PC-3 (cell line): ENCODE measurements around the gene CD44. TPM values are rescaled to one million over a fixed set of nuclear protein-coding genes. Genes with fewer than 3 reads are reported as not detected.

ENCODE experiments used
- ATAC-seq: fragments of 200-7000 bp; cut with Tn5 transposase; 2 replicates; pipeline ENCODE4 v1.9.1; 2020; ENCODE audit warnings: mild to moderate bottlenecking, moderate library complexity
- BruUV-seq: library from RNA; stranded (reverse); fragments of 400-500 nt; replicated peaks from 2 replicates; lab custom pipeline; 2021; lab: Mats Ljungman, UMichigan
- CTCF ChIA-PET: fragments of 300-600 bp; sonication (Branson Sonifier 250); formaldehyde crosslinking; loops from one replicate; lab custom pipeline; 2022; ENCODE audit warnings: antibody characterized with exemption; lab: Charles Lee
- POLR2A ChIA-PET: fragments of 300-600 bp; sonication (Branson Sonifier 250); formaldehyde crosslinking; loops from one replicate; lab custom pipeline; 2022; ENCODE audit warnings: antibody characterized with exemption; ENCODE audit not compliant: unreplicated experiment; lab: Charles Lee
- DNase-seq: peaks from one replicate; pipeline ENCODE4 v3.0.0-alpha.2; 2015
- H2AFZ ChIP-seq: fragments of 300-600 bp; sonication (generic); 2 replicates; pipeline ENCODE4 v1.6.0; 2016; ENCODE audit warnings: antibody characterized with exemption, low read length
- H3F3A ChIP-seq: fragments of 300-600 bp; sonication (generic); one replicate; pipeline ENCODE4 v1.6.0; 2017; ENCODE audit warnings: antibody characterized with exemption, low read length, control low read depth, mild to moderate bottlenecking; ENCODE audit not compliant: unreplicated experiment
- H3K27ac ChIP-seq: fragments of 300-600 bp; sonication (generic); 2 replicates; pipeline ENCODE4 v1.5.1; 2016; ENCODE audit warnings: mild to moderate bottlenecking, low read length
- H3K27me3 ChIP-seq: fragments of 300-600 bp; sonication (generic); 2 replicates; pipeline ENCODE4 v1.6.1; 2016; ENCODE audit warnings: low read length, mixed read lengths
- H3K36me3 ChIP-seq: fragments of 300-600 bp; sonication (generic); 2 replicates; pipeline ENCODE4 v1.6.1; 2016; ENCODE audit warnings: low read depth, mixed run types, low read length, mixed read lengths
- H3K4me1 ChIP-seq: fragments of 300-600 bp; sonication (generic); 2 replicates; pipeline ENCODE4 v1.5.1; 2016; ENCODE audit warnings: low read length; ENCODE audit not compliant: insufficient read depth
- H3K4me2 ChIP-seq: fragments of 300-600 bp; sonication (generic); 2 replicates; pipeline ENCODE4 v1.6.0; 2016; ENCODE audit warnings: low read length
- H3K4me3 ChIP-seq: fragments of 300-600 bp; sonication (generic); 2 replicates; pipeline ENCODE4 v1.5.1; 2016; ENCODE audit warnings: mild to moderate bottlenecking, low read length, mixed read lengths
- H3K79me2 ChIP-seq: fragments of 300-600 bp; sonication (generic); 2 replicates; pipeline ENCODE4 v1.6.1; 2017; ENCODE audit warnings: low read length, mixed read lengths
- H3K9ac ChIP-seq: fragments of 300-600 bp; sonication (generic); 2 replicates; pipeline ENCODE4 v1.6.0; 2016; ENCODE audit warnings: mild to moderate bottlenecking, low read length
- H3K9me2 ChIP-seq: fragments of 300-600 bp; sonication (generic); replicated peaks from 2 replicates; pipeline ENCODE4 v1.6.1; 2016; ENCODE audit warnings: mixed run types, low read length, mixed read lengths
- H3K9me3 ChIP-seq: fragments of 300-600 bp; sonication (generic); 2 replicates; pipeline ENCODE4 v1.6.1; 2016; ENCODE audit warnings: low read length, mixed read lengths
- H4K20me1 ChIP-seq: fragments of 300-600 bp; sonication (generic); 2 replicates; pipeline ENCODE4 v1.6.1; 2016; ENCODE audit warnings: low read length, mixed read lengths
- EZH2 ChIP-seq: fragments of 300-600 bp; sonication (generic); IDR thresholded peaks from one replicate; pipeline ENCODE4 v1.6.1; 2017; ENCODE audit warnings: antibody characterized with exemption, mild to moderate bottlenecking, low read length; ENCODE audit not compliant: unreplicated experiment
- EZH2phosphoT487 ChIP-seq: fragments of 300-600 bp; sonication (generic); IDR thresholded peaks from 2 replicates; pipeline ENCODE4 v1.6.1; 2018; ENCODE audit warnings: mild to moderate bottlenecking, antibody characterized with exemption, low read length, borderline replicate concordance
- intact Hi-C: fragments of 100-400 bp; cut with micrococcal nuclease; formaldehyde crosslinking; loops from 2 replicates; pipeline ENCODE4 v1.9.0; 2023
- total RNA-seq: library from RNA; depleted of rRNA; stranded (reverse); fragments of >200 nt; gene quantifications from 2 replicates; pipeline ENCODE4 v1.2.3, GENCODE V29; 2014
- TF ChIP-seq, protein P1 (sequence below): fragments of 300-600 bp; sonication (generic); conservative IDR thresholded peaks from 2 replicates; pipeline ENCODE4 v1.5.1; 2017; ENCODE audit warnings: antibody characterized with exemption, low read depth, mild to moderate bottlenecking, low read length

Gene CD44
- total RNA-seq, 1 experiment from 2014 or later: 181 TPM

DNA sequence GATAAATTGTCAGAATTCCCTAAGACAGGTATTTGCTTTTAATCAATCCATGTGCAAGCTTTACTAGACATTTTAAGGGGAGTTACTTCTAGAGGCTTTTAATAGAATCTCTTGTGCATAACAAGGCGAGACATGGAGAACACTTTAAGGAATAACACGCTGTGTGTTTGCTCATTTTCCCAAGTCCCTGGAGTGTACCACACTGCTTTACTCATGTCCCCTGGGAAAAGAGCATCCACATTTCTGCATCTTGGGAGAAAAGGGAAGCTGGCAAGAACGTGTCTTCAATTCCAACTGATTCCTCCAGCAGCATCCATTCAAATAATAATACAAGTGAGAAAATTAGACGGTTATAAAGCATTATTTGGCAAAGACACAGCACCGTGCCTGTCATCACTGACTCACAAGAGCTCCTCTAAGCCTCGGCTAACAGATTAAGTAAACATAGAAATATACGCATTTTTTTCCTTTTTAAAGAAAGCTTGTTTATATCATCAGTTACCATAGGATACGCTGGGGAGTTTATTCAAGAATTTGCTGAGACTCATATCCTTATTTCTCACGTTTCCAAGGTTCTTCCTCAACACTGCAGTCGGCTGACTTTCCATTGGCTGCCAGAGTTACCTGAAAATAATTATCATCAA is 121.5 kb downstream of the CD44 start:
- ChIA-PET CTCF (interaction anchor here (0.8 to 1.7 kb wide), 2 partner anchors 25 to 44 kb away, joined by 3 to 4 read pairs; no protein-coding TSS in a partner anchor), POLR2A (interaction anchor here (0.7 kb wide), 1 partner anchor 15 kb away, joined by 3 read pairs; no protein-coding TSS in a partner anchor)
- Histone ChIP-seq H3F3A (no peaks in the 10 kb centered on the region), H3K9me3 (no peaks in the 10 kb centered on the region), H3K27me3 (no peaks in the 10 kb centered on the region), H3K4me3 (peak overlapping the region; percentile 20; the same call in 1 of the 2 replicates), H3K4me2 (peak overlapping the region; percentile 69), H4K20me1 (no peaks in the 10 kb centered on the region), H3K36me3 (no peaks in the 10 kb centered on the region), H3K27ac (peak overlapping the region; percentile 42), H3K79me2 (no peaks in the 10 kb centered on the region), H2AFZ (peak overlapping the region; percentile 60; the same call in 1 of the 2 replicates), H3K4me1 (peaks cover 12% of the 10 kb centered on the region), H3K9me2 (no peaks in the 10 kb centered on the region), H3K9ac (peak overlapping the region; percentile 9; the same call in 1 of the 2 replicates)
- ATAC-seq: peak; percentile 93
- intact Hi-C loops: loop anchor here (1.0 kb wide), 1 partner anchor 104 kb away; no protein-coding TSS in a partner anchor
- peak; percentile 85 for DNase-seq
- no TSS peak for BruUV-seq
- TF ChIP-seq, protein P1, sequence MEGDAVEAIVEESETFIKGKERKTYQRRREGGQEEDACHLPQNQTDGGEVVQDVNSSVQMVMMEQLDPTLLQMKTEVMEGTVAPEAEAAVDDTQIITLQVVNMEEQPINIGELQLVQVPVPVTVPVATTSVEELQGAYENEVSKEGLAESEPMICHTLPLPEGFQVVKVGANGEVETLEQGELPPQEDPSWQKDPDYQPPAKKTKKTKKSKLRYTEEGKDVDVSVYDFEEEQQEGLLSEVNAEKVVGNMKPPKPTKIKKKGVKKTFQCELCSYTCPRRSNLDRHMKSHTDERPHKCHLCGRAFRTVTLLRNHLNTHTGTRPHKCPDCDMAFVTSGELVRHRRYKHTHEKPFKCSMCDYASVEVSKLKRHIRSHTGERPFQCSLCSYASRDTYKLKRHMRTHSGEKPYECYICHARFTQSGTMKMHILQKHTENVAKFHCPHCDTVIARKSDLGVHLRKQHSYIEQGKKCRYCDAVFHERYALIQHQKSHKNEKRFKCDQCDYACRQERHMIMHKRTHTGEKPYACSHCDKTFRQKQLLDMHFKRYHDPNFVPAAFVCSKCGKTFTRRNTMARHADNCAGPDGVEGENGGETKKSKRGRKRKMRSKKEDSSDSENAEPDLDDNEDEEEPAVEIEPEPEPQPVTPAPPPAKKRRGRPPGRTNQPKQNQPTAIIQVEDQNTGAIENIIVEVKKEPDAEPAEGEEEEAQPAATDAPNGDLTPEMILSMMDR: no peak
- TF ChIP-seq EZH2: no peak
- no peak for TF ChIP-seq EZH2phosphoT487

DNA sequence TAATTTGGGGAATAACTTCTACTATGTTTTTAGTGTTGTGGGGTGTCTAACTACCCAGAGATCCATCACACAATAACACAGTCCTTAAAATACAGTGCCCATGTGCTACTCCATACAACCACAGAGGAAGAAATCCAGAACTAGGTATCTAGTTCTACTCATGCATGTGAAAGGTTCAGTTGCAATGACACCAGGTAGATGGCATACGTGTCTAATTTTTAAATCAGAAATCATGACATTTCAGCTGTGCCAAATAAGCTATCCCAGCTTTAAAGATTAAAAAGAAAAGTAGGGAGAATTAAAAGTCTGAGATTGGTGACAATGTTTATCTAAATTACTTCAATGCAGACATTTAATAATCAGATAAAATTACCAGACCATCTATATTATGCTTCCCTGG is 122.2 kb downstream of the CD44 start:
- ChIA-PET POLR2A (no interaction called here), CTCF (interaction anchor here (0.7 to 1.7 kb wide), 3 partner anchors 15 to 43 kb away, joined by 3 to 4 read pairs (median 4); no protein-coding TSS in a partner anchor)
- ATAC-seq (no peak), DNase-seq (no peak)
- Histone ChIP-seq H3F3A (no peaks in the 10 kb centered on the region), H3K9me3 (no peaks in the 10 kb centered on the region), H3K36me3 (no peaks in the 10 kb centered on the region), H3K4me3 (peak overlapping the region; percentile 20; the same call in 1 of the 2 replicates), H3K9ac (no peak overlapping the region), H3K27ac (peak overlapping the region; percentile 42), H3K4me2 (peak overlapping the region; percentile 69), H3K4me1 (peaks cover 12% of the 10 kb centered on the region), H3K79me2 (no peaks in the 10 kb centered on the region), H3K27me3 (no peaks in the 10 kb centered on the region), H2AFZ (no peak overlapping the region), H4K20me1 (no peaks in the 10 kb centered on the region), H3K9me2 (no peaks in the 10 kb centered on the region)
- intact Hi-C loops: no loop called here
- no peak for TF ChIP-seq EZH2
- TF ChIP-seq, protein P1: no peak
- no TSS peak for BruUV-seq

DNA sequence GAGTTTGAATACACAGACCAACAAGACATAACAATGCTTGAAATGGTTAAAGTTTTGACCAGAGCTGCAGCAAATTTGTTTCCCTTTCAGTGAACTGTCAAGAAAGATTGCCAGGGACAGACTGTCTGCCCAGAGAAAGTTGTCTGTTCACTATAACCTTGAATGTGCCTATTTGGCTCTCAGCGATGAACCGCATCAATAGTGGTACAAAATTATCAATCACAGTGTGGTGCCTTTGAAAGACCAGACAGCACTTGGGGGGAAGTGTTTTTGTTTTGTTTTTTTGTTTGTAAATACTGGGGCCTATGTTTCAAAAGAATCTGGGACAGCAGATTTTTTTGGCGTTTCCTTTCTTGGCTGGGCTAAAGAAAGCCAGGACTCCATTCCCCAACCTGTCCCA is 123.1 kb downstream of the CD44 start:
- ChIA-PET CTCF (no interaction called here), POLR2A (no interaction called here)
- intact Hi-C loops: no loop called here
- no peak for DNase-seq
- Histone ChIP-seq H3K9me2 (no peaks in the 10 kb centered on the region), H3K79me2 (no peaks in the 10 kb centered on the region), H3K27ac (no peak overlapping the region), H3K4me1 (peaks cover 12% of the 10 kb centered on the region), H3K27me3 (no peaks in the 10 kb centered on the region), H3K9ac (no peak overlapping the region), H3F3A (no peaks in the 10 kb centered on the region), H3K9me3 (no peaks in the 10 kb centered on the region), H3K4me2 (no peak overlapping the region), H4K20me1 (no peaks in the 10 kb centered on the region), H3K4me3 (no peak overlapping the region), H2AFZ (no peak overlapping the region), H3K36me3 (no peaks in the 10 kb centered on the region)
- TF ChIP-seq EZH2phosphoT487: no peak
- TF ChIP-seq, protein P1: no peak
- no peak for TF ChIP-seq EZH2
- BruUV-seq: no TSS peak
- no peak for ATAC-seq
